Chondrocyte (in vitro differentiated cells): ENCODE data around the gene CMTR2. TPM values are rescaled to one million over a fixed set of nuclear protein-coding genes. Genes with fewer than 3 reads are reported as not detected.
A peak's percentile ranks its signal among the peaks of the same experiment; 100 is the strongest.
"Not testable (repeated sequence)": the region's sequence is repeated elsewhere in the genome, so short reads cannot be mapped to it uniquely, and the experiment has no call there.

Source experiments
- DNase-seq: peaks from one replicate; pipeline ENCODE4 v3.0.0; 2021; ENCODE audit warnings: mixed read lengths, low spot score
- H3K27ac Mint-ChIP-seq: one replicate; pipeline ENCODE4 v1.8.0; 2021; ENCODE audit warnings: mild to moderate bottlenecking, moderate library complexity, mixed read lengths; ENCODE audit not compliant: unreplicated experiment
- H3K27me3 Mint-ChIP-seq: 2 replicates; pipeline ENCODE4 v1.8.0; 2021; ENCODE audit warnings: low read depth, mixed read lengths
- H3K36me3 Mint-ChIP-seq: 2 replicates; pipeline ENCODE4 v1.8.0; 2021; ENCODE audit warnings: low read depth, mixed read lengths
- H3K4me1 Mint-ChIP-seq: 2 replicates; pipeline ENCODE4 v1.8.0; 2021; ENCODE audit warnings: low read depth, mild to moderate bottlenecking, mixed read lengths
- H3K4me3 Mint-ChIP-seq: one replicate; pipeline ENCODE4 v1.8.0; 2021; ENCODE audit warnings: mild to moderate bottlenecking, moderate library complexity, mixed read lengths; ENCODE audit not compliant: unreplicated experiment
- H3K9me3 Mint-ChIP-seq: 2 replicates; pipeline ENCODE4 v1.8.0; 2021; ENCODE audit warnings: low read depth, mixed read lengths
- total RNA-seq: library from RNA; stranded (reverse); gene quantifications from 3 replicates; pipeline ENCODE4 v1.2.1, GENCODE V29; 2021
- TF ChIP-seq, protein P1 (sequence below): fragments of 200-600 bp; sonication (generic); IDR thresholded peaks from 2 replicates; pipeline ENCODE4 v1.5.0; 2021; ENCODE audit warnings: antibody characterized with exemption, mild to moderate bottlenecking, moderate library complexity

Gene CMTR2
- total RNA-seq, 1 donor from 2014 or later, result 15.4 TPM

DNA sequence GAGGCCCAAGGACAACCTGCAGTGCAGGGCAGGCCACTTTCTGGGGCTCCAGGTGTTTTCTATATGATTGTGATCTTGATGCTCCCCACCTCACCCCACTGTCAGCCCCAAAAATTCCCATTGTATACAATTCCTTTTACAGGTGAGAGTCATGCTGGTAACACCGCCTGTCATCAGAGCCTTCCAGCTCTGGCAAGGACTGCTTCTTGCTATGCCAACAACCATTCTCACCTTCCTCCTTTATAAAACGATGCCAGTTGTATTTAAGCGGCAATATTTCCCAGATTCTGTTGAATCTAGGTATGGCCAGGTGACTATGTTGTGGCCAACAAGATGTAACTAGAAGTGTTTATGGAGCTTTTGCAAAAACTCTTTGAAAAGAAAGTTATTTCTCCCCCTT is 38.9 kb upstream of the CMTR2 start:
- H3K27ac Mint-ChIP-seq, result no peak overlapping the region
- H3K9me3 Mint-ChIP-seq, result peaks cover 14% of the 10 kb centered on the region
- no peak overlapping the region for H3K4me3 Mint-ChIP-seq
- peaks cover 4% of the 10 kb centered on the region for H3K27me3 Mint-ChIP-seq
- TF ChIP-seq, protein P1, sequence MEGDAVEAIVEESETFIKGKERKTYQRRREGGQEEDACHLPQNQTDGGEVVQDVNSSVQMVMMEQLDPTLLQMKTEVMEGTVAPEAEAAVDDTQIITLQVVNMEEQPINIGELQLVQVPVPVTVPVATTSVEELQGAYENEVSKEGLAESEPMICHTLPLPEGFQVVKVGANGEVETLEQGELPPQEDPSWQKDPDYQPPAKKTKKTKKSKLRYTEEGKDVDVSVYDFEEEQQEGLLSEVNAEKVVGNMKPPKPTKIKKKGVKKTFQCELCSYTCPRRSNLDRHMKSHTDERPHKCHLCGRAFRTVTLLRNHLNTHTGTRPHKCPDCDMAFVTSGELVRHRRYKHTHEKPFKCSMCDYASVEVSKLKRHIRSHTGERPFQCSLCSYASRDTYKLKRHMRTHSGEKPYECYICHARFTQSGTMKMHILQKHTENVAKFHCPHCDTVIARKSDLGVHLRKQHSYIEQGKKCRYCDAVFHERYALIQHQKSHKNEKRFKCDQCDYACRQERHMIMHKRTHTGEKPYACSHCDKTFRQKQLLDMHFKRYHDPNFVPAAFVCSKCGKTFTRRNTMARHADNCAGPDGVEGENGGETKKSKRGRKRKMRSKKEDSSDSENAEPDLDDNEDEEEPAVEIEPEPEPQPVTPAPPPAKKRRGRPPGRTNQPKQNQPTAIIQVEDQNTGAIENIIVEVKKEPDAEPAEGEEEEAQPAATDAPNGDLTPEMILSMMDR, result no peak
- no peak for DNase-seq
- H3K36me3 Mint-ChIP-seq, result no peaks in the 10 kb centered on the region
- H3K4me1 Mint-ChIP-seq, result no peaks in the 10 kb centered on the region

DNA sequence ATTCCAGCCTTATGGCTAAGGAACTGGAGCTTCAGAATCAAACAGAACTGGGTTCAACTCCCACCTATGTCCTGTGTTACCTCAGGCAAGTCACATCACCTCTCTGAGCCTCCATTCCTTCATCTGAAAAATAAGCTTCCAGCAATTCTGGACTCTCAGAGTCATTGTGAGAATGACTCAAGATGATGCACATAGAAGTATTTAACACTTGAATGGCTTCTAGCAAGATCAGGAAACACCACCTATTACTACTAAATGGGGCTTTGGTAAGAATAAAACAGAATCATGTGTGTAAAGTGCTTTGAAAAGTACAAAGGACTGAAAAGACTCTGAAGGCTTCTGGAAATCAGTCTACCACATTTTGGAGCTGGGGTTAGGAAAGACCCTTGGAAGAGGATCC is 38.5 kb upstream of the CMTR2 start:
- H3K4me1 Mint-ChIP-seq, result no peaks in the 10 kb centered on the region
- no peak overlapping the region for H3K4me3 Mint-ChIP-seq
- no peaks in the 10 kb centered on the region for H3K36me3 Mint-ChIP-seq
- H3K9me3 Mint-ChIP-seq, result peaks cover 14% of the 10 kb centered on the region
- DNase-seq, result no peak
- TF ChIP-seq, protein P1, result no peak
- H3K27me3 Mint-ChIP-seq, result peaks cover 3% of the 10 kb centered on the region
- H3K27ac Mint-ChIP-seq, result no peak overlapping the region

DNA sequence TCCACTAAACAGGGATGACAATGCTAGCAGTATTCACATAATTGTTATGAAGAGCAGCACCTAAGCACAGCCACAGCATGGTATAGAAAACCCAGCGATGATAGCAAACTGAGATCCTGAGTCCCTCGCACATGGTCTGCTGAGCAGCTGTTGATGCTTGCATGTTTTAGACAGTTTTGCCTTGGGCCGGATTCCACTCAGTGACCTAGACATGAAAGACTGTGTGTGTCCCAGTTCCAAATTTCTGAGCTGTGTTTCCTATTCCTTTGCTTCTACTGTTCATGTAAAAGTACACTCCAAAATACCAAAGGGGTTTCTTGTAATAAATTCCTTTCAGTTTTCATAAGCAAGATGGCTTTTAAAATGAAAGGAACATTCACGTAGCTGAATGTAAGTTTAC is 30.8 kb upstream of the CMTR2 start:
- H3K36me3 Mint-ChIP-seq, result no peaks in the 10 kb centered on the region
- no peak for DNase-seq
- TF ChIP-seq, protein P1, result no peak
- peaks cover under 1% of the 10 kb centered on the region for H3K9me3 Mint-ChIP-seq
- H3K4me3 Mint-ChIP-seq, result no peak overlapping the region
- peaks cover 4% of the 10 kb centered on the region for H3K27me3 Mint-ChIP-seq
- no peak overlapping the region for H3K27ac Mint-ChIP-seq
- no peaks in the 10 kb centered on the region for H3K4me1 Mint-ChIP-seq

- H3K4me3 Mint-ChIP-seq, result no peak overlapping the region
- TF ChIP-seq, protein P1, result no peak
- no peak for DNase-seq
- H3K9me3 Mint-ChIP-seq, result no peaks in the 10 kb centered on the region
- H3K27ac Mint-ChIP-seq, result no peak overlapping the region
- no peaks in the 10 kb centered on the region for H3K36me3 Mint-ChIP-seq
- peaks cover 33% of the 10 kb centered on the region for H3K27me3 Mint-ChIP-seq
- no peaks in the 10 kb centered on the region for H3K4me1 Mint-ChIP-seq
These were observed 26.1 kb upstream of the CMTR2 start for GRCh38 chr16:71315269-71315668.

DNA sequence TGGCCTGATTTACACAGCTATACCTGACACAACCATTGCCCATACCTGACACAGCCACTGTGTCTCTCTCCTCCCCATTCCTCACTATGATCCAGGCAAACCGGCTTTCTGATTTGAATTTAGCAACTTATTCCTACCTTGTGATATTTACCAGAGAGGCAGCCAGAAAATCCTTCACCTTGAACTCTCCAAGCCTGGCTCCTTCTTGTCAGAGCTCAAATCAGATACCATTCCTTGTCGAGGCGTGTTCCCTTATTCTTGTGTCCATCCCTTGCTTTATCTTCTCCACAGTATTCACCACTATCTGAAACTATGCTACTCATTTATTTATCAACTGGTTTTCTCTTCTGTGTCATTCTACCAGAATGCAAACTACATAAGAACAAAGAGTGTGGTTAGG is 24.4 kb upstream of the CMTR2 start:
- H3K27ac Mint-ChIP-seq, H3K9me3 Mint-ChIP-seq, DNase-seq, H3K4me1 Mint-ChIP-seq, H3K36me3 Mint-ChIP-seq, H3K4me3 Mint-ChIP-seq: not testable (repeated sequence)
- peaks cover 45% of the 10 kb centered on the region for H3K27me3 Mint-ChIP-seq

DNA sequence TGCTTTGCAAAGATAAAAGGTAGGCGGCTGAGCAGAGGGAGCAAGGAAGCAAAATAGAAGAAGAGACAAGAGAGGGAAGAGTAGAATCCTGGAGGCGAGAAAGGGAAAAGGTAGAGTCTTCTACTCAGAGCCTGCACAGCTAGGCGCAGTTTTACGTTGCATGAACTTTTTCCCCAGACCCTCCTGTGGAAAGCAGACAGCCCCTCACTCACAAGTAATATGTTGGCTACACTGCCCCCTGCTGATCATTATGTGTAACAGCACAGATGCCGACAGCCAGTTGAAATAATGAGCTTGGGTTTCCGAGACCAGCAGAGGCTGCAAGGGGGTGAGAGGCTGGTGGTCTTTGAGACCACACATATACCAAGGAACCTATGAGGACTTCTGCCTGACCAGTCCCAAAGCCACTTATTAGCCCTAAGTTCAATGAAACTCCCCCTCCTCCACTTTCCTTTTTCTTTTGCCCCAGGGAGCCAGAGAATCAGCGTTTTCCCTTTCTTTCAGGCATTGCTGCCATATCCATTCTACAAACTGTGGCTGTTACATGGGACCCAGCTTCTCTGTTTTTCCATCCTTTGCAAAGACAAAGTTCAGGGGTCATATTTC is 22.5 kb upstream of the CMTR2 start:
- Mint-ChIP-seq H3K27ac (no peak overlapping the region), H3K9me3 (no peaks in the 10 kb centered on the region), H3K36me3 (no peaks in the 10 kb centered on the region), H3K4me3 (no peak overlapping the region), H3K27me3 (peaks cover 46% of the 10 kb centered on the region), H3K4me1 (no peaks in the 10 kb centered on the region)
- no peak for DNase-seq
- TF ChIP-seq, protein P1, result peak; percentile 85
